SH-SY5Y (cell line): ENCODE results near the gene ARHGAP6.

Source experiments
- GATA2 ChIP-seq: IDR thresholded peaks from 2 replicates; pipeline ENCODE4 v1.6.1; 2011; ENCODE audit warnings: mild to moderate bottlenecking, low read depth, low read length
- GATA3 ChIP-seq: IDR thresholded peaks from 2 replicates; pipeline ENCODE4 v1.6.1; 2011; ENCODE audit warnings: low read depth, mild to moderate bottlenecking, low read length, moderate library complexity

Gene ARHGAP6

DNA sequence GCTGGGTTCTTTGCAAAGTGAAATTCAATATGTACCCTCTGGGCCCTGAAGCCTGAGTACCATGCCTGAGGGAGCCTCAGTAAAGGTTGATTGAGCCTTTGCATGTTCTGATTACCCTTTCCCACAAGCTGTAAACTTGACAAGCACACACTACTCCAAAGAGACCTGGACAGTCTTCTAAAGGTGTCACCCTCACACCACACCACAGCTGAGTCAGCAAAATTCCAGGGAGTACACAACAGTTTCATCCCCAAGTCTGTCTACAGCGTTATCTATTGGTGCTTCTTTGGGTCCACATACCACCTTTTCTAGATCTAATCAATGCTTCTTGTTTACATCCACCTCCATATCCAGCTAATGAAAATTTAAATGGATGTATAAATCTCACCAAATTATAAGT lies 191.7 kb downstream of the ARHGAP6 start:
- TF ChIP-seq GATA3 (no peak), GATA2 (no peak)

- TF ChIP-seq GATA2 (no peak), GATA3 (no peak)
Measured at GRCh38 chrX:11472879-11473278, 192.8 kb downstream of the ARHGAP6 start.

- TF ChIP-seq GATA2 = no peak
- TF ChIP-seq GATA3 = no peak
Measured at GRCh38 chrX:11472381-11472780, 193.3 kb downstream of the ARHGAP6 start.

DNA sequence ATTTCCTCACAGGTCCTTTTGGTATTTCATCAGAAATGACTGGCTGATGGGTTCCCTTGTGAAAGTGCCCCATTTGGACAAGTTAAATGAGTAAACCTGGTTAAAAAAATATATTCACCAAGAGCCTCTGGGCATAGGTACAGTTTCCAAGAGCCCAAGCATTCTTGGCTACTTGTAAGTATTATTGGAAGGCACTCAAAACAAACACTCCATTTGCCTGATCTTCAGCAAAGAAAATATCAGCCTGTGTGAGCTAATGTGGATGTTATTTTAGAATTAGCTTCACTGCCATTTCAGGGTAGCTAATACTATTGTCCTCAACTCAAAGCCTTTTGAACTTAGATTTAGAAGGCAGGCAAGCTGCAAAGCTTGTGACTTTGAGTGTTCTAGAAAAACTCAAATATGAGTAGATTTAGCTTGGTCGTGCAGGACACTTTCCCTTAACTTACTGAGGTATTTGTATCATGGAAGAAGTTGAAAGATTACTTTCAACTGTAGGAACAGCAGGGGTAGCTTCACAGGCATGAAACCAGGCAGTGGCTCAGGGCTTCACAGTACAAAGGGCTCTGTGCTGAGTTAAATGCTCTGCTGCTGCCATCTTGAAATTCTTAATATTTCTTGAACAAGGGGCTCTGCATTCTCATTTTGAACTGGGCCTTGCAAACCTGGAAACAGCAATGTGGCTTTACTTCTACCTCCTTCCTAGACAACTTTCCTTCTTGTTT lies 195.3 kb downstream of the ARHGAP6 start:
- TF ChIP-seq GATA2 (no peak), GATA3 (no peak)

DNA sequence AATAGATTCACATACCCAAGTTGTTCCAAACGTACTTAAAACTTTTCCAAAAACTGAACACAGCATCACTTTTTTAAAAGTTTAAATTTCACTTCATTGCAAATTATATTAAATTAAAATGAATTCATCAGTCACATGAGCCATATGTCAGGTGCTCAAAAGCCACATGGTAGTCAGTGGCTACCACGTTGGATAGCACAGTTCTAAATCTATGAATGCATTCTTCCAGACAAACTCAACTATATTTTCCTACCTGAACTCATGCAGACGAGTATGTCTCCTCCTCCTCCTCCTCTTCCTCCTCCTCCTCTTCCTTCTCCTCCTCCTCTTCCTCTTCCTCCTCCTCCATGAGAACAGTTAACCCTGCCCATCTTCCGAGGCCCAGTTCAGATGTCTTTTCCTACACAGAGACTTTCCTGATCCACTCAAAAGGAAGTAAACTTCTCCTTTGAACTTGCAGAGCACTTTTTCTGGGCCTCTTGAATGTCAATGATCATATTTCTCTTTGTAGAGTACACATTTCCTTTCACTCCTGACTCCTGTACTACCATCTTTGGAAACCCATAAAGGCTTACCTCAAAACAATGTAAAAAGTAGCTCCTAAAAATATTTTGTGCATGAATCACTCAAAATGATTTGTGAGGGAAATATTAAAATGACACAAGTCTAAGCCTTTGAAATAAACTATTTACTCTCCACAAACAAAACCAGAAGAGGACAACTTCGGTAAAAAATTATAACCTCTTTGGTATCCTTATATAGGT lies 199.9 kb downstream of the ARHGAP6 start:
- TF ChIP-seq GATA2 (no peak), GATA3 (no peak)

DNA sequence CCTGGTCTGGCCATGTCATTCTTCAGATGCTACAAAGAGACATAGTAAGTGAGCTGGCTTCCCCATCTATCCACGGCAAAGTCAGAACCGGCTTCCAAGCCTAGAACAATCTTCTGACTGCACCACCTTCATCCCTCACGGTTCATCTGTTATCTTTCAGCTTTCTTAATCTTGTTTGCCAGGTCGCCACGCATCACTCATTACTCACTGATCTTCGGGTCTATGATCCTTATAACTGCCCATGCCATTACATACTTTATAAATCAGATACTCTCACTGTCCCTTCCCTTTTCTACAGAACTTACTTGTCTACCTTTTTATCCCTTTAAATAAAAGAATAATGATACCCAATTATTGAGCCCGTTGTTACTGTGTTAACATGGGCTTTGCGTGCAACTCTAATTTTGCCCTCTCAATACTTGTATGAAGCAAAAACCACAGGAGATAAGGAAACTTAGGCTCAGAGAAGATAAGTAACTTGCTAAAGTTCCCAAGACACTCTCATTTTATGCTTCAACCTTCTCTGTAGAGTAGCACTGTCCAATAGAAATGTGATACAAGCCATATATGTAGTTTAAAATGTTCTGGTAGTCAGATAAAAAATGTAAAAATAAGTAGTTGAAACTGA lies 200.8 kb downstream of the ARHGAP6 start:
- TF ChIP-seq GATA3 = no peak
- no peak for TF ChIP-seq GATA2

DNA sequence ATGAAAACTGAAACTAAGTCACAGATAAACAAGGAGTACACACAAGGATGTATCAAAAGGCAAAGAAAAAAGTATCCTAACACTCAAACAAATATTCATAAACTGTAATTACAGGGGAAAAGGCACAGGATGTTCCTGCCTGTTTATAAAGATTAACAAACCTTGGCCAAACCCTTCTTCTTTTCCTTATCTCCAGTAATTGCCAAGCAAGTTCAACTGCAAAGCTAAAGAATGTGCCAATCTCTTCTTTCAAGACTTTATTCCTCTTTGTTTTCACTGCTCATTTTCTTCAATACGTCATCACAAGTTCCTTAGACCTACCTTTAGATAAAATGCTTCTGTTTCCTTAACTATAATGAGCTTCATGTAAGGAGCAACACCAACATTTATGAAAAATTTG lies 201.3 kb downstream of the ARHGAP6 start:
- no peak for TF ChIP-seq GATA3

GRCh38 chrX:11462648-11463047 lies 203.1 kb downstream of the ARHGAP6 start:
- TF ChIP-seq GATA2 = no peak
- no peak for TF ChIP-seq GATA3

- TF ChIP-seq GATA2 = no peak
- no peak for TF ChIP-seq GATA3
Measured at GRCh38 chrX:11462136-11462535, 203.6 kb downstream of the ARHGAP6 start.

GRCh38 chrX:11461201-11462001 lies 204.3 kb downstream of the ARHGAP6 start:
- TF ChIP-seq GATA2 = no peak
- no peak for TF ChIP-seq GATA3

GRCh38 chrX:11460347-11460746 lies 205.4 kb downstream of the ARHGAP6 start:
- TF ChIP-seq GATA3 (no peak), GATA2 (no peak)

DNA sequence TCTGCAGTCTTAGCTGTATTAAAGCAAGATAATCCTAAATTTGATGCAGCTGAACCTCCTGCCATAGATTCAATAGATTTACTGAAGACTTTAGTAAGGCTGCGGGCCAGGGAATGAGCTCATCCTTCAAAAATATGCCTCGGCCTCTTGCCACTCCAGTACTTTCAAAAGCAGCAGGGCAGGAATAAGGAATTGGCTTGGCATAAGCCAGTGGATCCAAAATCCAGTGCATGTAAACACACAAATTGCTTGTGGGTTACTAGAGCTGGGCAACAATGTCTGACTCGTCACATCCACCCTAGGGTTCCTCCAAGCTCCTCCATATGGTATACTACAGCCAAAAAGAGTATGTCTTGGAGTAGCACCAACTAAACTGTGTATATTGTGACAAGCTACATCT lies 207.6 kb downstream of the ARHGAP6 start:
- no peak for TF ChIP-seq GATA2
- TF ChIP-seq GATA3 = no peak

- no peak for TF ChIP-seq GATA3
- no peak for TF ChIP-seq GATA2
Measured at GRCh38 chrX:11451151-11451550, 214.6 kb downstream of the ARHGAP6 start.

GRCh38 chrX:11450354-11450753 lies 215.4 kb downstream of the ARHGAP6 start:
- no peak for TF ChIP-seq GATA3
- TF ChIP-seq GATA2 = no peak

DNA sequence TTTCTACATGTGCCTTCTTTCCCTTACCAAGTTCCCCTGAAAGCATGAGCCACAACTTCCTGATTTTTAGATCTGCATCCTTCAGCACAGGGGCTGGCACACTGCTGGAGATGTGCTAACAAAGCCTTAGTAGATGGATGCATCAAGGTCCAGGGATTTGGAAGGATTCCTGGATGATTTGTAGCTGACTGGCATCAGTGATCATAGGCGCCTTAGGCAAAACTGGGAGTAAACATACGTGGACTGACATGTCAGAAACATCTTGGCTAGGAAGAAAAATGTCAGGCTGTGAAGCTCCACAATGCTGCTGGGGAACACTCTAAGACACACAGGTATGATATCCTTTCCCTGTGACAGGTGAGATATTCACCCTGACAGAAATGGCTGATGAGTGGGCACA lies 216.1 kb downstream of the ARHGAP6 start:
- TF ChIP-seq GATA3 (no peak), GATA2 (no peak)
